LNCAP (cell line): ENCODE results near the gene KIF1A.

ENCODE experiments used
- CTCF ChIP-seq: fragments of 450-650 bp; IDR thresholded peaks from 2 replicates; pipeline ENCODE4 v1.5.1; 2017; ENCODE audit warnings: mild to moderate bottlenecking

The KIF1A gene

GRCh38 chr2:240796543-240797499 is 23.2 kb downstream of the KIF1A start:
- no peak for TF ChIP-seq CTCF

GRCh38 chr2:240795916-240796510 is 24.0 kb downstream of the KIF1A start:
- TF ChIP-seq CTCF: no peak

GRCh38 chr2:240795454-240795853 is 24.6 kb downstream of the KIF1A start:
- TF ChIP-seq CTCF: no peak

GRCh38 chr2:240794178-240794721 is 25.8 kb downstream of the KIF1A start:
- TF ChIP-seq CTCF: no peak

- TF ChIP-seq CTCF: no peak
Observed at GRCh38 chr2:240793313-240794177, 26.5 kb downstream of the KIF1A start.

- no peak for TF ChIP-seq CTCF
Observed at GRCh38 chr2:240792629-240793312, 27.2 kb downstream of the KIF1A start.
